H9 (cell line): ENCODE measurements around the gene CEP68. TPM values are rescaled to one million over a fixed set of nuclear protein-coding genes. Genes with fewer than 3 reads are reported as not detected.

ENCODE experiments used
- DNase-seq: peaks from one replicate; pipeline ENCODE4 v3.0.0-alpha.2; 2017
- H2AFZ ChIP-seq: one replicate; pipeline ENCODE4 v1.6.1; 2013; ENCODE audit warnings: mild to moderate bottlenecking, low read length, control low read depth, moderate library complexity
- H2AK5ac ChIP-seq: 2 replicates; pipeline ENCODE4 v1.6.1; 2013; ENCODE audit warnings: low read length, control low read depth, mixed read lengths; ENCODE audit not compliant: insufficient read length
- H2BK120ac ChIP-seq: one replicate; pipeline ENCODE4 v1.6.1; 2013; ENCODE audit warnings: low read depth, mild to moderate bottlenecking, low read length, control low read depth, inconsistent platforms; ENCODE audit not compliant: poor library complexity, severe bottlenecking
- H2BK12ac ChIP-seq: 2 replicates; pipeline ENCODE4 v1.6.1; 2013; ENCODE audit warnings: low read length, control low read depth, mixed read lengths, low read depth; ENCODE audit not compliant: insufficient read length
- H2BK15ac ChIP-seq: 2 replicates; pipeline ENCODE4 v1.6.1; 2013; ENCODE audit warnings: low read depth, low read length, control low read depth
- H2BK20ac ChIP-seq: one replicate; pipeline ENCODE4 v1.6.1; 2013; ENCODE audit warnings: low read depth, mild to moderate bottlenecking, low read length, control low read depth, inconsistent platforms; ENCODE audit not compliant: poor library complexity, severe bottlenecking
- H2BK5ac ChIP-seq: 2 replicates; pipeline ENCODE4 v1.6.1; 2013; ENCODE audit warnings: low read length, control low read depth, mixed read lengths; ENCODE audit not compliant: insufficient read length
- H3K14ac ChIP-seq: 2 replicates; pipeline ENCODE4 v1.6.1; 2013; ENCODE audit warnings: low read length, control low read depth; ENCODE audit not compliant: insufficient read depth
- H3K18ac ChIP-seq: 2 replicates; pipeline ENCODE4 v1.6.1; 2013; ENCODE audit warnings: low read depth, mild to moderate bottlenecking, mixed read lengths, low read length, control low read depth; ENCODE audit not compliant: insufficient read length
- H3K23ac ChIP-seq: 2 replicates; pipeline ENCODE4 v1.6.1; 2013; ENCODE audit warnings: low read length, control low read depth, mixed read lengths, low read depth; ENCODE audit not compliant: insufficient read length
- H3K23me2 ChIP-seq: 2 replicates; pipeline ENCODE4 v1.6.1; 2013; ENCODE audit warnings: low read depth, mild to moderate bottlenecking, mixed read lengths, low read length, control low read depth; ENCODE audit not compliant: insufficient read length, poor library complexity, severe bottlenecking
- H3K27ac ChIP-seq: 2 replicates; pipeline ENCODE4 v1.5.1; 2013; ENCODE audit warnings: low read length, control low read depth, mixed read lengths, low read depth; ENCODE audit not compliant: insufficient read length
- H3K27me3 ChIP-seq: 2 replicates; pipeline ENCODE4 v1.6.1; 2013; ENCODE audit warnings: low read length, control low read depth, inconsistent platforms; ENCODE audit not compliant: insufficient read depth
- H3K4ac ChIP-seq: 2 replicates; pipeline ENCODE4 v1.6.1; 2013; ENCODE audit warnings: low read depth, mild to moderate bottlenecking, control low read depth, inconsistent platforms, low read length, moderate library complexity
- H3K4me1 ChIP-seq: 2 replicates; pipeline ENCODE4 v1.6.1; 2013; ENCODE audit warnings: low read length, control low read depth, inconsistent platforms; ENCODE audit not compliant: insufficient read depth
- H3K4me2 ChIP-seq: 2 replicates; pipeline ENCODE4 v1.6.1; 2013; ENCODE audit warnings: low read length, control low read depth, mixed read lengths; ENCODE audit not compliant: insufficient read length, insufficient read depth
- H3K56ac ChIP-seq: 2 replicates; pipeline ENCODE4 v1.6.1; 2013; ENCODE audit warnings: low read depth, mild to moderate bottlenecking, mixed read lengths, low read length, control low read depth; ENCODE audit not compliant: insufficient read length
- H3K79me1 ChIP-seq: 2 replicates; pipeline ENCODE4 v1.6.1; 2013; ENCODE audit warnings: low read depth, mild to moderate bottlenecking, moderate library complexity, low read length, control low read depth, inconsistent platforms; ENCODE audit not compliant: insufficient read depth, poor library complexity, severe bottlenecking
- H3K79me2 ChIP-seq: 2 replicates; pipeline ENCODE4 v1.6.1; 2013; ENCODE audit warnings: low read length, control low read depth, inconsistent platforms; ENCODE audit not compliant: insufficient read depth
- H3K9ac ChIP-seq: 2 replicates; pipeline ENCODE4 v1.6.1; 2013; ENCODE audit warnings: low read length, control low read depth, mixed read lengths; ENCODE audit not compliant: insufficient read length; ENCODE audit errors: extremely low read depth
- H3K9me3 ChIP-seq: one replicate; pipeline ENCODE4 v1.6.1; 2013; ENCODE audit warnings: low read depth, low read length, inconsistent platforms; ENCODE audit not compliant: control insufficient read depth
- H3T11ph ChIP-seq: one replicate; pipeline ENCODE4 v1.6.1; 2013; ENCODE audit warnings: mild to moderate bottlenecking, low read length, control low read depth, inconsistent platforms
- H4K20me1 ChIP-seq: one replicate; pipeline ENCODE4 v1.6.1; 2013; ENCODE audit not compliant: control insufficient read depth, insufficient read length, insufficient read depth
- H4K5ac ChIP-seq: 2 replicates; pipeline ENCODE4 v1.6.1; 2013; ENCODE audit warnings: low read depth, mild to moderate bottlenecking, mixed read lengths, low read length, control low read depth; ENCODE audit not compliant: insufficient read length
- H4K8ac ChIP-seq: replicated peaks from 2 replicates; pipeline ENCODE4 v1.6.1; 2013; ENCODE audit warnings: low read length, control low read depth, mixed read lengths, low read depth; ENCODE audit not compliant: insufficient read length
- H4K91ac ChIP-seq: 2 replicates; pipeline ENCODE4 v1.6.1; 2013; ENCODE audit warnings: low read depth, mild to moderate bottlenecking, moderate library complexity, mixed read lengths, low read length, control low read depth; ENCODE audit not compliant: insufficient read length
- H3K27ac Mint-ChIP-seq, 3 experiments: 2 replicates in 2 of 3; 3 replicates in 1 of 3; pipeline ENCODE4 v1.8.0; 2020 to 2021; ENCODE audit warnings: mixed read lengths in 3 of 3, mild to moderate bottlenecking in 1 of 3, moderate library complexity in 1 of 3
- H3K27me3 Mint-ChIP-seq: 2 replicates; pipeline ENCODE4 v1.8.0; 2021; ENCODE audit warnings: low read depth, mild to moderate bottlenecking, moderate library complexity, mixed read lengths
- H3K36me3 Mint-ChIP-seq, 3 experiments: 2 replicates in 2 of 3; 3 replicates in 1 of 3; pipeline ENCODE4 v1.8.0; 2020 to 2021; ENCODE audit warnings: low read depth in 3 of 3, mixed read lengths in 3 of 3; ENCODE audit not compliant: insufficient read depth in 1 of 3
- H3K4me1 Mint-ChIP-seq, 2 experiments: 2 replicates each; pipeline ENCODE4 v1.8.0; 2020; ENCODE audit warnings: mixed read lengths in 2 of 2
- H3K4me3 Mint-ChIP-seq, 2 experiments: 2 replicates in 1 of 2; 3 replicates in 1 of 2; pipeline ENCODE4 v1.8.0; 2020 to 2021; ENCODE audit warnings: mild to moderate bottlenecking in 2 of 2, mixed read lengths in 2 of 2, moderate library complexity in 1 of 2
- H3K9me3 Mint-ChIP-seq, 2 experiments: 2 replicates in 1 of 2; 3 replicates in 1 of 2; pipeline ENCODE4 v1.8.0; 2020; ENCODE audit warnings: mild to moderate bottlenecking in 2 of 2, mixed read lengths in 2 of 2, moderate library complexity in 1 of 2
- WGBS: extraction: QIAGEN DNeasy Blood & Tissue Kit; methylation state at CpG from one replicate; pipeline ENCODE4 v1.1.7; 2013; ENCODE audit warnings: missing lambda C conversion rate, low lambda C conversion rate, mixed read lengths; ENCODE audit not compliant: insufficient read length; ENCODE audit errors: extremely low coverage; 5-methylcytosine and 5-hydroxymethylcytosine counted together
- total RNA-seq: library from RNA; stranded (reverse); gene quantifications from 2 replicates; pipeline ENCODE4 v1.2.1, GENCODE V29; 2021
- TF ChIP-seq, protein P1 (sequence below): fragments of 200-600 bp; sonication (generic); conservative IDR thresholded peaks from 3 replicates; pipeline ENCODE4 v1.8.0; 2021; ENCODE audit warnings: antibody characterized with exemption, mild to moderate bottlenecking

CEP68 gene
- total RNA-seq, 1 experiment from 2014 or later: 20.2 TPM

DNA sequence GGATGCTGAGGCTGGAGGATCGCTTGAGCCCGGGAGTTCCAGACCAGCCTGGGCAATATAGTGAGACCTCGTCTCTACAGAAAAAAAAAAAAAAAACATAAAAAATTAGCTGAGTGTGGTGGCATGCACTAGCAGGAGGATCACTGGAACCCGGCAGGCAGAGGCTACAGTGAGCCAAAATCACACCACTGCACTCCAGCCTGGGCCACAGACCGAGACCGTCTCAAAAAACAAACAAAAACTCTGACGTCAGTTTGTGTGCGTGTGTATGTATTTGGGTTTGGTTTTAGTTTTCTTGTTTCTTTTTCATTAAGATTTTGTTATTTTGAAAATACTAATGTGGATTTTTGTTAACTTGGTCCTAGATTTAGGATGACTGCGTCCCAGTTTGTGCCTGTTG, 19.0 kb downstream of the CEP68 start:
- H3K79me1 ChIP-seq: no peaks in the 10 kb centered on the region
- H3K27me3 ChIP-seq: no peaks in the 10 kb centered on the region
- no CpG with 5 or more reads among the region's 9 CpGs for WGBS
- H3K9ac ChIP-seq: no peak overlapping the region
- no peak overlapping the region for H3K56ac ChIP-seq
- H3K23me2 ChIP-seq: no peaks in the 10 kb centered on the region
- H2AFZ ChIP-seq: no peak overlapping the region
- H3K27me3 Mint-ChIP-seq: no peaks in the 10 kb centered on the region
- H4K91ac ChIP-seq: no peak overlapping the region
- H3K4ac ChIP-seq: no peak overlapping the region
- no peak overlapping the region for H2AK5ac ChIP-seq
- no peak overlapping the region for H2BK120ac ChIP-seq
- no peak overlapping the region for H3K14ac ChIP-seq
- no peaks in the 10 kb centered on the region for H3K79me2 ChIP-seq
- no peak overlapping the region for H4K5ac ChIP-seq
- H3K4me1 Mint-ChIP-seq: peaks cover 25 to 27% of the 10 kb centered on the region in 2 experiments
- H3K4me2 ChIP-seq: no peak overlapping the region
- no peaks in the 10 kb centered on the region for H3K9me3 Mint-ChIP-seq
- H3K9me3 ChIP-seq: no peaks in the 10 kb centered on the region
- TF ChIP-seq, protein P1, sequence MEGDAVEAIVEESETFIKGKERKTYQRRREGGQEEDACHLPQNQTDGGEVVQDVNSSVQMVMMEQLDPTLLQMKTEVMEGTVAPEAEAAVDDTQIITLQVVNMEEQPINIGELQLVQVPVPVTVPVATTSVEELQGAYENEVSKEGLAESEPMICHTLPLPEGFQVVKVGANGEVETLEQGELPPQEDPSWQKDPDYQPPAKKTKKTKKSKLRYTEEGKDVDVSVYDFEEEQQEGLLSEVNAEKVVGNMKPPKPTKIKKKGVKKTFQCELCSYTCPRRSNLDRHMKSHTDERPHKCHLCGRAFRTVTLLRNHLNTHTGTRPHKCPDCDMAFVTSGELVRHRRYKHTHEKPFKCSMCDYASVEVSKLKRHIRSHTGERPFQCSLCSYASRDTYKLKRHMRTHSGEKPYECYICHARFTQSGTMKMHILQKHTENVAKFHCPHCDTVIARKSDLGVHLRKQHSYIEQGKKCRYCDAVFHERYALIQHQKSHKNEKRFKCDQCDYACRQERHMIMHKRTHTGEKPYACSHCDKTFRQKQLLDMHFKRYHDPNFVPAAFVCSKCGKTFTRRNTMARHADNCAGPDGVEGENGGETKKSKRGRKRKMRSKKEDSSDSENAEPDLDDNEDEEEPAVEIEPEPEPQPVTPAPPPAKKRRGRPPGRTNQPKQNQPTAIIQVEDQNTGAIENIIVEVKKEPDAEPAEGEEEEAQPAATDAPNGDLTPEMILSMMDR: no peak
- peaks cover 10% of the 10 kb centered on the region; the same call in 1 of the 2 replicates for H3K4me1 ChIP-seq
- H2BK20ac ChIP-seq: no peak overlapping the region
- H3K27ac ChIP-seq: no peak overlapping the region
- no peak overlapping the region for H3K27ac Mint-ChIP-seq
- no peak overlapping the region for H2BK12ac ChIP-seq
- no peak overlapping the region for H4K8ac ChIP-seq
- no peaks in the 10 kb centered on the region for H4K20me1 ChIP-seq
- H3K23ac ChIP-seq: no peak overlapping the region
- peaks cover 33 to 69% (median 65%) of the 10 kb centered on the region in 3 experiments for H3K36me3 Mint-ChIP-seq
- DNase-seq: no peak
- no peak overlapping the region for H3T11ph ChIP-seq
- no peak overlapping the region for H3K18ac ChIP-seq
- H2BK5ac ChIP-seq: no peak overlapping the region
- H2BK15ac ChIP-seq: no peak overlapping the region
- H3K4me3 Mint-ChIP-seq: no peak overlapping the region
